H1 (cell line): ENCODE data around the gene PRKCA. TPM values are rescaled to one million over a fixed set of nuclear protein-coding genes. Genes with fewer than 3 reads are reported as not detected.

Source experiments
- CTCF ChIA-PET: fragments of 300-600 bp; sonication (Branson Sonifier 250); formaldehyde crosslinking; loops from one replicate; lab custom pipeline; 2021; ENCODE audit not compliant: partially characterized antibody; lab: Charles Lee
- POLR2A ChIA-PET: fragments of 300-600 bp; sonication (Branson Sonifier 250); formaldehyde crosslinking; loops from one replicate; lab custom pipeline; 2021; ENCODE audit warnings: inconsistent platforms; ENCODE audit not compliant: partially characterized antibody; lab: Charles Lee
- DNase-seq, 2 experiments: peaks; one replicate each; pipeline versions ENCODE4 v3.0.0 to v3.0.0-alpha.2; 2010 to 2022; ENCODE audit warnings: low spot score in 2 of 2, low read depth in 1 of 2, mixed read lengths in 1 of 2
- FAIRE-seq: peaks from 2 replicates; lab custom pipeline; 2011; peaks lifted over from hg19 to GRCh38; lab: Jason Lieb, UNC
- H2AFZ ChIP-seq: 2 replicates; pipeline ENCODE4 v1.8.1; 2012; ENCODE audit warnings: low read length, inconsistent platforms
- H2AK5ac ChIP-seq: 2 replicates; pipeline ENCODE4 v1.6.1; 2013; ENCODE audit warnings: low read depth, low read length
- H2BK120ac ChIP-seq: replicated peaks from 2 replicates; pipeline ENCODE3; 2013; ENCODE audit warnings: low read depth, low read length, inconsistent platforms
- H2BK12ac ChIP-seq: 2 replicates; pipeline ENCODE4 v1.6.1; 2013; ENCODE audit warnings: low read depth, low read length
- H2BK15ac ChIP-seq: 2 replicates; pipeline ENCODE4 v1.6.1; 2013; ENCODE audit warnings: low read length
- H2BK20ac ChIP-seq: 2 replicates; pipeline ENCODE4 v1.6.1; 2013; ENCODE audit warnings: low read length
- H2BK5ac ChIP-seq: 2 replicates; pipeline ENCODE4 v1.6.1; 2013; ENCODE audit warnings: low read depth, low read length
- H3K14ac ChIP-seq: 2 replicates; pipeline ENCODE4 v1.6.1; 2013; ENCODE audit warnings: inconsistent platforms; ENCODE audit not compliant: insufficient read length
- H3K18ac ChIP-seq: 2 replicates; pipeline ENCODE4 v1.6.1; 2013; ENCODE audit warnings: low read length; ENCODE audit errors: extremely low read depth
- H3K23ac ChIP-seq: 2 replicates; pipeline ENCODE4 v1.6.1; 2013; ENCODE audit warnings: inconsistent platforms; ENCODE audit not compliant: insufficient read length
- H3K23me2 ChIP-seq: 2 replicates; pipeline ENCODE4 v1.6.1; 2013; ENCODE audit warnings: low read depth, low read length
- H3K27ac ChIP-seq: 2 replicates; pipeline ENCODE4 v1.6.1; 2011; ENCODE audit warnings: low read depth, low read length, inconsistent platforms
- H3K27me3 ChIP-seq, 4 experiments: replicated peaks in 1 of 4; 1 replicate in 1 of 4; 2 replicates in 3 of 4; pipeline versions ENCODE4 v1.6.1 to v1.8.1; 2011 to 2013; ENCODE audit warnings: low read length in 3 of 4, mild to moderate bottlenecking in 3 of 4, inconsistent platforms in 2 of 4, mixed read lengths in 2 of 4, moderate library complexity in 1 of 4; ENCODE audit not compliant: control insufficient read depth in 3 of 4, insufficient read depth in 3 of 4; ENCODE audit errors: extremely low read depth in 1 of 4
- H3K36me3 ChIP-seq, 4 experiments: 2 replicates each; pipeline versions ENCODE4 v1.6.1 to v1.8.1; 2011 to 2013; ENCODE audit warnings: mild to moderate bottlenecking in 4 of 4, low read length in 3 of 4, moderate library complexity in 2 of 4, control low read depth in 1 of 4, inconsistent platforms in 1 of 4; ENCODE audit not compliant: insufficient read depth in 4 of 4, control insufficient read depth in 2 of 4
- H3K4ac ChIP-seq: replicated peaks from 2 replicates; pipeline ENCODE3; 2013; ENCODE audit warnings: low read length, low read depth, mixed read lengths, inconsistent platforms; ENCODE audit not compliant: insufficient read length
- H3K4me1 ChIP-seq, 4 experiments: replicated peaks in 1 of 4; 1 replicate in 1 of 4; 2 replicates in 3 of 4; pipeline versions ENCODE4 v1.6.1 to v1.8.1; 2011 to 2013; ENCODE audit warnings: low read length in 3 of 4, inconsistent platforms in 2 of 4, mixed read lengths in 1 of 4; ENCODE audit not compliant: insufficient read depth in 4 of 4, control insufficient read depth in 3 of 4
- H3K4me2 ChIP-seq, 2 experiments: 2 replicates each; pipeline versions ENCODE4 v1.6.1 to v1.8.1; 2011 to 2013; ENCODE audit warnings: low read depth in 2 of 2, low read length in 2 of 2, control low read depth in 1 of 2, inconsistent platforms in 1 of 2, mild to moderate bottlenecking in 1 of 2; ENCODE audit not compliant: insufficient read depth in 1 of 2
- H3K4me3 ChIP-seq, 4 experiments: fragments of 200-600, 300-600 bp in 1 of 4; sonication (generic), shearing (Covaris generic), sonication (Bioruptor Twin) in 1 of 4; 2 replicates each; pipeline versions ENCODE4 v1.5.1 to v1.8.1; 2011 to 2016; ENCODE audit warnings: low read length in 4 of 4, low read depth in 3 of 4, control low read depth in 2 of 4, inconsistent platforms in 2 of 4, mild to moderate bottlenecking in 2 of 4, mixed read lengths in 1 of 4, moderate library complexity in 1 of 4; ENCODE audit not compliant: insufficient read depth in 2 of 4; ENCODE audit errors: extremely low read depth in 1 of 4
- H3K56ac ChIP-seq: replicated peaks from 2 replicates; pipeline ENCODE3; 2013; ENCODE audit warnings: low read depth, mild to moderate bottlenecking, mixed read lengths, low read length, inconsistent platforms; ENCODE audit not compliant: insufficient read length
- H3K79me1 ChIP-seq: 2 replicates; pipeline ENCODE4 v1.6.1; 2013; ENCODE audit warnings: low read depth, low read length, control low read depth
- H3K79me2 ChIP-seq, 2 experiments: 2 replicates each; pipeline versions ENCODE4 v1.6.1 to v1.8.1; 2012 to 2013; ENCODE audit warnings: low read length in 2 of 2, mild to moderate bottlenecking in 2 of 2, inconsistent platforms in 1 of 2; ENCODE audit not compliant: insufficient read depth in 2 of 2, control insufficient read depth in 1 of 2
- H3K9ac ChIP-seq, 4 experiments: replicated peaks in 1 of 4; 1 replicate in 1 of 4; 2 replicates in 3 of 4; pipeline versions ENCODE4 v1.6.1 to v1.8.1; 2011 to 2013; ENCODE audit warnings: low read depth in 3 of 4, low read length in 3 of 4, control low read depth in 2 of 4, mild to moderate bottlenecking in 2 of 4, moderate library complexity in 2 of 4, inconsistent platforms in 1 of 4; ENCODE audit errors: extremely low read depth in 1 of 4
- H3K9me3 ChIP-seq, 2 experiments: 2 replicates each; pipeline versions ENCODE4 v1.6.1 to v1.8.1; 2012 to 2013; ENCODE audit warnings: mild to moderate bottlenecking in 2 of 2, moderate library complexity in 2 of 2, control low read depth in 1 of 2, inconsistent platforms in 1 of 2, low read depth in 1 of 2, low read length in 1 of 2, mixed read lengths in 1 of 2; ENCODE audit not compliant: insufficient read depth in 2 of 2
- H4K20me1 ChIP-seq, 2 experiments: replicated peaks in 1 of 2; 2 replicates each; pipeline versions ENCODE3 to v1.8.1; 2011 to 2013; ENCODE audit warnings: inconsistent platforms in 2 of 2, low read length in 2 of 2, mild to moderate bottlenecking in 1 of 2; ENCODE audit not compliant: insufficient read depth in 2 of 2, control insufficient read depth in 1 of 2
- H4K5ac ChIP-seq: 2 replicates; pipeline ENCODE4 v1.6.1; 2013; ENCODE audit warnings: low read length, low read depth, mixed read lengths, inconsistent platforms; ENCODE audit not compliant: insufficient read length
- H4K8ac ChIP-seq: 2 replicates; pipeline ENCODE4 v1.8.0; 2013; ENCODE audit warnings: mild to moderate bottlenecking, moderate library complexity, low read length, inconsistent platforms; ENCODE audit not compliant: insufficient read depth; ENCODE audit errors: extremely low read depth
- H4K91ac ChIP-seq: replicated peaks from 2 replicates; pipeline ENCODE3; 2013; ENCODE audit warnings: low read length, mixed read lengths, inconsistent platforms; ENCODE audit not compliant: insufficient read length
- CREB1 ChIP-seq: IDR thresholded peaks from 2 replicates; pipeline ENCODE4 v1.6.1; 2012; ENCODE audit warnings: inconsistent platforms
- CTCF ChIP-seq, 3 experiments: IDR thresholded peaks; 1 replicate in 2 of 3; 2 replicates in 1 of 3; pipeline versions ENCODE4 v1.5.1 to v1.6.1; 2011; ENCODE audit warnings: low read length in 3 of 3, mild to moderate bottlenecking in 3 of 3, inconsistent platforms in 2 of 3, low read depth in 1 of 3, moderate library complexity in 1 of 3; ENCODE audit not compliant: insufficient read depth in 1 of 3; ENCODE audit errors: control extremely low read depth in 1 of 3
- NANOG ChIP-seq: IDR thresholded peaks from 2 replicates; pipeline ENCODE4 v1.6.1; 2011; ENCODE audit warnings: low read length, low read depth, mild to moderate bottlenecking, inconsistent platforms; ENCODE audit not compliant: insufficient read depth, poor library complexity, severe bottlenecking
- RAD21 ChIP-seq, 2 experiments: IDR thresholded peaks in 1 of 2; conservative IDR thresholded peaks in 1 of 2; 2 replicates each; pipeline ENCODE4 v1.6.1; 2011; ENCODE audit warnings: low read depth in 2 of 2, low read length in 2 of 2, improper control_type of control experiment in 1 of 2, inconsistent platforms in 1 of 2, mild to moderate bottlenecking in 1 of 2, moderate library complexity in 1 of 2
- SP2 ChIP-seq: IDR thresholded peaks from 2 replicates; pipeline ENCODE4 v1.6.1; 2012; ENCODE audit warnings: mild to moderate bottlenecking, low read length, inconsistent platforms
- WGBS, 2 experiments: shearing (Covaris generic) in 1 of 2; methylation state at CpG; one replicate each; pipeline versions ENCODE4 v1.1.6 to v1.1.7; 2013 to 2015; ENCODE audit warnings: low lambda C conversion rate in 2 of 2, mixed read lengths in 2 of 2, inconsistent platforms in 1 of 2, low coverage in 1 of 2, missing lambda C conversion rate in 1 of 2; ENCODE audit not compliant: insufficient replicate concordance in 2 of 2, insufficient coverage in 1 of 2, insufficient read length in 1 of 2; ENCODE audit errors: extremely low coverage in 1 of 2, missing lambda C conversion rate in 1 of 2; 5-methylcytosine and 5-hydroxymethylcytosine counted together
- polyA plus RNA-seq, 7 experiments: library from polyadenylated mRNA; depleted of rRNA in 3 of 7; stranded (reverse) in 5 of 7; unstranded in 2 of 7; fragments of >200 nt in 5 of 7; fragments of 200-250 nt in 2 of 7; gene quantifications; 1 replicate in 5 of 7; 2 replicates in 1 of 7; 4 replicates in 1 of 7; pipeline versions ENCODE4 v1.2.1 to v1.2.3, GENCODE V29; 2011 to 2013; ENCODE audit warnings: missing spikeins in 2 of 7, mixed read lengths in 2 of 7
- total RNA-seq: library from RNA; stranded (reverse); fragmentation: NEBNext Ultra II Directional; extraction: Animal tissue kit (Norgen Biotek cat#: 25700); gene quantifications from 2 replicates; pipeline ENCODE4 v1.2.1, GENCODE V29; 2021

PRKCA gene
- total and polyA plus RNA-seq, 2 of the 8 experiments (the other 6 are each of a cell fraction or from before 2014, with no cell fraction given), result 5.8 to 17.8 TPM

- no peak overlapping the region for H3K18ac ChIP-seq
- H3K14ac ChIP-seq, result no peak overlapping the region
- H2AFZ ChIP-seq, result no peak overlapping the region
- no peak overlapping the region for H4K8ac ChIP-seq
- H3K36me3 ChIP-seq, result no peaks in the 10 kb centered on the region
- H3K4me1 ChIP-seq, result peaks cover 11 to 19% (median 15%) of the 10 kb centered on the region in 4 experiments
- ChIA-PET CTCF (interaction anchor here (0.7 to 2.4 kb wide), 11 partner anchors 9 to 239 kb away, joined by 3 to 11 read pairs (median 4); no protein-coding TSS in a partner anchor), POLR2A (no interaction called here)
- H4K20me1 ChIP-seq, result no peaks in the 10 kb centered on the region
- no peak overlapping the region for H2BK15ac ChIP-seq
- H3K56ac ChIP-seq, result no peak overlapping the region
- H2BK5ac ChIP-seq, result no peak overlapping the region
- no peak overlapping the region for H3K27ac ChIP-seq
- H3K79me2 ChIP-seq, result no peaks in the 10 kb centered on the region
- FAIRE-seq, result no peak
- H3K4me2 ChIP-seq, result no peak overlapping the region
- H2BK120ac ChIP-seq, result no peak overlapping the region
- peak in 1 of 2 experiments; percentile 74 for DNase-seq
- H3K4me3 ChIP-seq, result no peak overlapping the region
- no peak overlapping the region for H2BK20ac ChIP-seq
- H3K27me3 ChIP-seq, result no peaks in the 10 kb centered on the region
- no peak overlapping the region for H2BK12ac ChIP-seq
- no peaks in the 10 kb centered on the region for H3K79me1 ChIP-seq
- H3K23me2 ChIP-seq, result no peaks in the 10 kb centered on the region
- no peak overlapping the region for H3K4ac ChIP-seq
- no peak overlapping the region for H3K23ac ChIP-seq
- H3K9ac ChIP-seq, result no peak overlapping the region
- 68% methylated on average over 15 of the region's 15 CpGs; no CpG with 5 or more reads in 1 of the 2 experiments for WGBS, 2 experiments
- H4K91ac ChIP-seq, result no peak overlapping the region
- no peaks in the 10 kb centered on the region for H3K9me3 ChIP-seq
- H2AK5ac ChIP-seq, result no peak overlapping the region
- TF ChIP-seq SP2 (no peak), CTCF (IDR thresholded peaks at IDR 0.05; ENCODE audit: control extremely low read depth in 1 of 3, insufficient read depth in 1 of 3, low read depth in 1 of 3, low read length in 3 of 3) (peak; percentile 61 to 72 (median 65)), RAD21 (IDR thresholded peaks at IDR 0.05 in 1 of 2, conservative IDR thresholded peaks at IDR 0.05 in 1 of 2; ENCODE audit: low read depth in 2 of 2, low read length in 2 of 2) (peak; percentile 37 to 60; a peak in 3 of 4 replicates), NANOG (no peak), CREB1 (no peak)
- H4K5ac ChIP-seq, result no peak overlapping the region
Measured at GRCh38 chr17:66451188-66452149, 149.1 kb downstream of the PRKCA start.
